K562 (cell line): ENCODE data around the gene SPATA31D1.

ENCODE experiments used
- CHD2 ChIP-seq: IDR thresholded peaks from 2 replicates; pipeline ENCODE4 v1.6.1; 2011; ENCODE audit warnings: low read depth, low read length
- CTCF ChIP-seq, 3 experiments: IDR thresholded peaks in 2 of 3; conservative IDR thresholded peaks in 1 of 3; 2 replicates each; pipeline ENCODE4 v1.5.1; 2011 to 2012; ENCODE audit warnings: low read length in 3 of 3, mild to moderate bottlenecking in 3 of 3, control low read depth in 2 of 3, improper control_type of control experiment in 1 of 3, inconsistent platforms in 1 of 3, low read depth in 1 of 3, mixed read lengths in 1 of 3, moderate library complexity in 1 of 3; ENCODE audit not compliant: insufficient read depth in 2 of 3
- RFX5 ChIP-seq: IDR thresholded peaks from 2 replicates; pipeline ENCODE4 v1.6.1; 2011; ENCODE audit warnings: low read depth, mild to moderate bottlenecking, improper control_type of control experiment, low read length
- YY1 ChIP-seq, 3 experiments: IDR thresholded peaks; 2 replicates each; pipeline ENCODE4 v1.6.1; 2011; ENCODE audit warnings: low read length in 2 of 3, mild to moderate bottlenecking in 2 of 3, moderate library complexity in 2 of 3, borderline replicate concordance in 1 of 3, control low read depth in 1 of 3, low read depth in 1 of 3; ENCODE audit not compliant: insufficient read depth in 3 of 3, insufficient replicate concordance in 2 of 3, control insufficient read depth in 1 of 3, insufficient read length in 1 of 3; ENCODE audit errors: extremely low read depth in 1 of 3
- ZNF408 ChIP-seq: fragments of 250-450 bp; sonication (Bioruptor Pico); IDR thresholded peaks from 2 replicates; pipeline ENCODE4 v1.4.0; 2020; ENCODE audit warnings: low read depth, mild to moderate bottlenecking, moderate library complexity
- TF ChIP-seq, protein P1 (sequence below): fragments of 450-650 bp; IDR thresholded peaks from 2 replicates; pipeline ENCODE4 v1.6.1; 2017; ENCODE audit warnings: mild to moderate bottlenecking, moderate library complexity

DNA sequence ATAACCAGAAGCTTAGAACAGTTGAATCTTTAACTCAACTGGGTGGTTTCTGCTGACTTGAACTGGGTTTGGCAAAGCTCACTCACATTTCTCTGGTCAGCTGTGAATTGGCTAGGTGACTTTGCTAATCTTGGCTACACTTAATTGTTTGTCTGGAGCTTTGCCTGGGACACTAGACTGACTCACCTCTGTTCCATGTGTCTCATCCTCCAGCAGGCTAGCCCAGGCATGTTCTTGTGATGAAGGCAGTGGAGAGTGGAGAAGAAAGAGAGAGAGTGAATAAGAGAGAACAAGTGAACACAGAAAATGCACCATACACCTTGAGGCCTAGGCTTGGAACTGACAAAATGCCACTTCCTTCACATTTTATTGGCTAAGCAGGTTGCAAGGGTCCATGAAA lies 32.6 kb downstream of the SPATA31D1 start:
- TF ChIP-seq ZNF408 (CRISPR knock-in tag) (no peak), CTCF (IDR thresholded peaks at IDR 0.05 in 2 of 3, conservative IDR thresholded peaks at IDR 0.05 in 1 of 3; ENCODE audit: insufficient read depth in 2 of 3, low read depth in 1 of 3, low read length in 3 of 3) (no peak), RFX5 (no peak), CHD2 (no peak), YY1 (IDR thresholded peaks at IDR 0.05; ENCODE audit: borderline replicate concordance in 1 of 3, control insufficient read depth in 1 of 3, extremely low read depth in 1 of 3, insufficient read depth in 3 of 3, insufficient read length in 1 of 3, insufficient replicate concordance in 2 of 3, low read depth in 1 of 3, low read length in 2 of 3) (no peak)
- TF ChIP-seq, protein P1, sequence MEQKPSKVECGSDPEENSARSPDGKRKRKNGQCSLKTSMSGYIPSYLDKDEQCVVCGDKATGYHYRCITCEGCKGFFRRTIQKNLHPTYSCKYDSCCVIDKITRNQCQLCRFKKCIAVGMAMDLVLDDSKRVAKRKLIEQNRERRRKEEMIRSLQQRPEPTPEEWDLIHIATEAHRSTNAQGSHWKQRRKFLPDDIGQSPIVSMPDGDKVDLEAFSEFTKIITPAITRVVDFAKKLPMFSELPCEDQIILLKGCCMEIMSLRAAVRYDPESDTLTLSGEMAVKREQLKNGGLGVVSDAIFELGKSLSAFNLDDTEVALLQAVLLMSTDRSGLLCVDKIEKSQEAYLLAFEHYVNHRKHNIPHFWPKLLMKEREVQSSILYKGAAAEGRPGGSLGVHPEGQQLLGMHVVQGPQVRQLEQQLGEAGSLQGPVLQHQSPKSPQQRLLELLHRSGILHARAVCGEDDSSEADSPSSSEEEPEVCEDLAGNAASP: no peak
